Uterus (tissue), 4 donors: ENCODE measurements around the gene REM1. TPM values are rescaled to one million over a fixed set of nuclear protein-coding genes. Genes with fewer than 3 reads are reported as not detected.

ENCODE experiments used
- DNase-seq, 2 donors: peaks; one replicate each; pipeline ENCODE4 v3.0.0-alpha.2; 2019 to 2020
- H3K27ac ChIP-seq, 2 donors: fragments of 200-600 bp; sonication (generic); 1 replicate in 1 of 2; 2 replicates in 1 of 2; pipeline ENCODE4 v1.5.1; 2016 to 2018
- H3K27me3 ChIP-seq, 2 donors: fragments of 200-600 bp; sonication (generic); one replicate each; pipeline ENCODE4 v1.5.1; 2018 to 2019; ENCODE audit warnings: control low read depth in 1 of 2
- H3K36me3 ChIP-seq, 2 donors: fragments of 200-600 bp; sonication (generic); one replicate each; pipeline ENCODE4 v1.5.1; 2019; ENCODE audit warnings: control low read depth in 1 of 2
- H3K4me1 ChIP-seq, 2 donors: fragments of 200-600 bp; sonication (generic); one replicate each; pipeline ENCODE4 v1.5.1; 2018 to 2019; ENCODE audit warnings: control low read depth in 1 of 2
- H3K4me3 ChIP-seq, 2 donors: fragments of 200-600 bp; sonication (generic); 1 replicate in 1 of 2; 2 replicates in 1 of 2; pipeline ENCODE4 v1.5.1; 2018 to 2019; ENCODE audit warnings: mild to moderate bottlenecking in 1 of 2
- H3K9me3 ChIP-seq, 2 donors: fragments of 200-600 bp; sonication (generic); one replicate each; pipeline ENCODE4 v1.5.1; 2019; ENCODE audit warnings: control low read depth in 1 of 2
- POLR2A ChIP-seq, 2 donors: fragments of 450-650 bp; IDR thresholded peaks; one replicate each; pipeline ENCODE4 v1.6.1; 2016; ENCODE audit warnings: antibody characterized with exemption in 2 of 2, mild to moderate bottlenecking in 1 of 2, moderate library complexity in 1 of 2
- intact Hi-C: fragments of 100-400 bp; cut with DNase I; formaldehyde crosslinking; loops from one replicate; pipeline ENCODE4 v1.15.1; 2023; ENCODE audit warnings: low total_unique reads
- total RNA-seq, 4 donors: library from RNA; depleted of rRNA in 3 of 4; stranded (reverse); fragments of >200 nt in 3 of 4; gene quantifications; one replicate each; pipeline versions ENCODE4 v1.1.0 to v1.2.4, GENCODE V29; 2014 to 2023
- TF ChIP-seq, protein P1 (sequence below), 4 experiments: fragments of 200-600 bp in 2 of 4; fragments of 450-650 bp in 2 of 4; sonication (generic) in 2 of 4; IDR thresholded peaks; one replicate each; pipeline ENCODE4 v1.5.1; 2016 to 2019; ENCODE audit warnings: antibody characterized with exemption in 4 of 4, mild to moderate bottlenecking in 2 of 4, moderate library complexity in 1 of 4
- donor health status: DM: yes; HTN: yes; CAD: no.

The REM1 gene
- total RNA-seq, 4 donors from 2014 or later: 0.59 to 12.1 (median 8.7) TPM

DNA sequence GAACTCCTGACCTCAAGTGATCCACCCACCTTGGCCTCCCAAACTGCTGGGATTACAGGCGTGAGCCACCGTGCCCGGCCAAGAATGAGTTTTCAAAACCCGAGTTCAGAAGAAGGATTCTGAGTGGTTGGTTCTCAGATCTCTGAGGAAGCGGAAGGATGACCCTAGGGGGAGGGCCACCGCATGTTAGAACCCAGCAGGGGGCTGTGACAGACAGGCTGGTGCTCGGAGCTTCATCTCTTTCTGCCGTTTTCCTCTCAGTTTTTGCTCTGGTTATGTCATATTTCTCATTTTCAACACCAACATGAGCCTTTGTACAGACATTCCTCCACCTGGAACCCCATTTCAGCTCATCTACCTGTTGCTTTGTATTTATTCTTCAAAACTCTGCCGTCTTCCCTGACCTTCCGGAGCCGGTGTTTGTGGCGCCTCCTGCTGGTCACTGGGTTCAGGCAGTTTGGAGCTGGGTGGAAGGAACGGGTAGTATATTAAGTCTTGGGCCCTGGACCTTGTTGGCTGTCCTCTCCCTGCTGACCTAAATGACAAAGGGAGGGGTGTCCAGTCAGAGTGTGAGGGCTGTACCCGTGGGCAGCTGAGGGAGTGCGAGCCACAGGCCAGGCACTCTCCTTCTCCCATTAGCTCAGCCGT is 35.0 kb upstream of the REM1 start, which contains the start of gene DEFB123:
DEFB123 (plus strand) TSS at position 621 of the 648 bp plus-strand sequence. CDS start 67 bp downstream, outside the sequence.
- Histone ChIP-seq H3K27ac (no peak within 1 kb of the TSS), H3K4me3 (no peak within 1 kb of the TSS), H3K36me3 (no peaks in the 10 kb centered on the region), H3K9me3 (no peaks in the 10 kb centered on the region), H3K4me1 (no peaks in the 10 kb centered on the region), H3K27me3 (no peaks in the 10 kb centered on the region)
- intact Hi-C loops: no loop called here
- no peak for TF ChIP-seq POLR2A (IDR thresholded peaks at IDR 0.05)
- TF ChIP-seq, protein P1, sequence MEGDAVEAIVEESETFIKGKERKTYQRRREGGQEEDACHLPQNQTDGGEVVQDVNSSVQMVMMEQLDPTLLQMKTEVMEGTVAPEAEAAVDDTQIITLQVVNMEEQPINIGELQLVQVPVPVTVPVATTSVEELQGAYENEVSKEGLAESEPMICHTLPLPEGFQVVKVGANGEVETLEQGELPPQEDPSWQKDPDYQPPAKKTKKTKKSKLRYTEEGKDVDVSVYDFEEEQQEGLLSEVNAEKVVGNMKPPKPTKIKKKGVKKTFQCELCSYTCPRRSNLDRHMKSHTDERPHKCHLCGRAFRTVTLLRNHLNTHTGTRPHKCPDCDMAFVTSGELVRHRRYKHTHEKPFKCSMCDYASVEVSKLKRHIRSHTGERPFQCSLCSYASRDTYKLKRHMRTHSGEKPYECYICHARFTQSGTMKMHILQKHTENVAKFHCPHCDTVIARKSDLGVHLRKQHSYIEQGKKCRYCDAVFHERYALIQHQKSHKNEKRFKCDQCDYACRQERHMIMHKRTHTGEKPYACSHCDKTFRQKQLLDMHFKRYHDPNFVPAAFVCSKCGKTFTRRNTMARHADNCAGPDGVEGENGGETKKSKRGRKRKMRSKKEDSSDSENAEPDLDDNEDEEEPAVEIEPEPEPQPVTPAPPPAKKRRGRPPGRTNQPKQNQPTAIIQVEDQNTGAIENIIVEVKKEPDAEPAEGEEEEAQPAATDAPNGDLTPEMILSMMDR (IDR thresholded peaks at IDR 0.05): no peak
- DNase-seq: no peak

DNA sequence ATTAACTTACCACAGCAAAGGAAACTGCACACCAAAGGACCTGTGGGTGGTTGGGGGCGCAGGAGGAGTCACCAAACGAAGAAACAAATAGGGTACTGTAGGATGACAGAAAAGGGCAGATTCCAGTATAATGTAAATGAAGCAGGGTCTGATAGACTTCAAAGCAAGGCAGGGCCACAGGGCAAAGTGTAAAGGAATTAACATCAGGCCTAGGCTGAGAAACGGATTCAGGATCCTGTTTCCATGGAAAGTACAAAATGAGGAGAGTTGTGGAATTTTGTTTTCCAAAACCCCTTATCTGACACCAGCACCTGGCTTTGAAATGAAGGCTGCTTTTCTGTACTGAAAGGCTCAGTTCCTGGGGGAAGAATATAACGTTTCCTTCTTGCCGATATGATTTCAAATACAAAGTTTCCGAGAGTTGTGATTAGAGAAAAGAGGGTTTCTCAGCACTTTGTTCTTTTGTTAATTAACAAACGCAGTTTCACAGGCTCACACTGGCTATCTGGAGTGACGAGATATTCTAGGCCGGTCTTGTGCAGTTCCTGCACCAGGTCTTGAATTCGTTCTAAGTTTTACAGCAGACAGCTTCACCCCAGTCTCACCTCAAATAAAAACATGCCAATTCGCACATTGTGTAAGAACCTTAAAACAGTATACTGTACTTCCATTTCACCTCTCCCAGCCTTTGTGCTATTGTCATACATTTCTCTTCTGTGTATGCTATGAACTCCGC is 28.8 kb upstream of the REM1 start:
- Histone ChIP-seq H3K36me3 (no peaks in the 10 kb centered on the region), H3K4me3 (no peak overlapping the region), H3K9me3 (no peaks in the 10 kb centered on the region), H3K27ac (no peak overlapping the region), H3K27me3 (no peaks in the 10 kb centered on the region), H3K4me1 (no peaks in the 10 kb centered on the region)
- TF ChIP-seq POLR2A (IDR thresholded peaks at IDR 0.05): no peak
- TF ChIP-seq, protein P1 (IDR thresholded peaks at IDR 0.05): no peak
- intact Hi-C loops: no loop called here
- no peak for DNase-seq

DNA sequence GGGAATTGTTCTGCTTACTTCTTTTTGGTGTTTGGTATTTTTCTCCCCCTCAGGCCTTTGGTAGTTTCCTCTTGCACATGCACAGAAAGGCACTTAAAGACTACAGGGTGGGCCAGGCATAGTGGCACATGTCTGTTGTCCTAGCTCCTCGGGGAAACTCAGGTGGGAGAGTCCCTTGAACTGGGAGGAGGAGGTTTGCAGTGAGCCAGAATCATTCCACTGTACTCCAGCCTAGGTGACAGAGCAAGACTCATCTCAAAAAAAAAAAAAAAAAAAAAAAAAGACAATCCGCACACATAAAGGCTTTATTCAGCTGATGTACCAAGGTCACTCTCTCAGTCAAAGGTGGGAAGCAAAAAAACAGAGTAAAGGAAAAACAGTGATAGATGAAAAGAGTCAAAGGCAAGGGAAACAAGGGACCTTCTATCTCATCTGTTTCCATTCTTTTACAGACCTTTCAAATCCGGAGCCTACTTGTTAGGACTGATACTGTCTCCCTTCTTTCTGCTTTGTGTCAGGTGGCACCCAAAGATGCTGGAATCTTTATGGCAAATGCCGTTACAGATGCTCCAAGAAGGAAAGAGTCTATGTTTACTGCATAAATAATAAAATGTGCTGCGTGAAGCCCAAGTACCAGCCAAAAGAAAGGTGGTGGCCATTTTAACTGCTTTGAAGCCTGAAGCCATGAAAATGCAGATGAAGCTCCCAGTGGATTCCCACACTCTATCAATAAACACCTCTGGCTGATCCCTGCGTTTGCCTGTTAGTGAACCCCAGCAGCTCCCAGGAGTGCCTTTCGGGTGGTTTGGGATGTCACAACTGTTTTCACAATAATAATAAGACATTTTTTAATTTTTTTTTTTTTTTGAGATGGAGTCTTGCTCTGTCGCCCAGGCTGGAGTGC is 25.3 kb upstream of the REM1 start:
- TF ChIP-seq, protein P1 (IDR thresholded peaks at IDR 0.05): no peak
- no peak for TF ChIP-seq POLR2A (IDR thresholded peaks at IDR 0.05)
- H3K27ac ChIP-seq: no peak overlapping the region
- no peaks in the 10 kb centered on the region for H3K4me1 ChIP-seq
- no peaks in the 10 kb centered on the region for H3K27me3 ChIP-seq
- no peak for DNase-seq
- no peaks in the 10 kb centered on the region for H3K9me3 ChIP-seq
- intact Hi-C loops: no loop called here
- no peaks in the 10 kb centered on the region for H3K36me3 ChIP-seq
- no peak overlapping the region for H3K4me3 ChIP-seq

DNA sequence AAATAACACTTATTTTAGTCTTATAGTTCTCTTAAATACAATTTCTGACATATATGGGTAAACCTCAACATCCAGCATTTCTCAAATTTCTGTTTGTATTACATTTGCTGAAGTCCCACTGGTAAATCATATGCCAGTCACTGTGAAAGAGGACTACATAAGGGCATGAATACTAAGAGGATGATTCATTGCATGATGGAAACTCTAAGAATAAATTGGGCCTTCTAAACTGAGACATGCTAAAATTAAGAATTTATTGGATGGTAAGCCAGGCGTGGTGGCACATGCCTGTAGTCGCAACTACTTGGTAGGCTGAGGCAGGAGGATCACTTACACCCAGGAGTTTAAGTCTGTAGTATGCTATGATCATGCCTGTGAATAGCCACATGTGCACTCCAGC is 22.5 kb upstream of the REM1 start:
- H3K27me3 ChIP-seq: no peaks in the 10 kb centered on the region
- H3K4me1 ChIP-seq: no peaks in the 10 kb centered on the region
- TF ChIP-seq POLR2A (IDR thresholded peaks at IDR 0.05): no peak
- TF ChIP-seq, protein P1 (IDR thresholded peaks at IDR 0.05): no peak
- H3K27ac ChIP-seq: no peak overlapping the region
- no peaks in the 10 kb centered on the region for H3K36me3 ChIP-seq
- intact Hi-C loops: no loop called here
- no peaks in the 10 kb centered on the region for H3K9me3 ChIP-seq
- DNase-seq: no peak
- H3K4me3 ChIP-seq: no peak overlapping the region
